ENCODE results near the gene ISX. TPM values are rescaled to one million over a fixed set of nuclear protein-coding genes. Genes with fewer than 3 reads are reported as not detected.

The ISX gene
- total and polyA plus RNA-seq, 2 experiments from 2014 or later, result not detected

DNA sequence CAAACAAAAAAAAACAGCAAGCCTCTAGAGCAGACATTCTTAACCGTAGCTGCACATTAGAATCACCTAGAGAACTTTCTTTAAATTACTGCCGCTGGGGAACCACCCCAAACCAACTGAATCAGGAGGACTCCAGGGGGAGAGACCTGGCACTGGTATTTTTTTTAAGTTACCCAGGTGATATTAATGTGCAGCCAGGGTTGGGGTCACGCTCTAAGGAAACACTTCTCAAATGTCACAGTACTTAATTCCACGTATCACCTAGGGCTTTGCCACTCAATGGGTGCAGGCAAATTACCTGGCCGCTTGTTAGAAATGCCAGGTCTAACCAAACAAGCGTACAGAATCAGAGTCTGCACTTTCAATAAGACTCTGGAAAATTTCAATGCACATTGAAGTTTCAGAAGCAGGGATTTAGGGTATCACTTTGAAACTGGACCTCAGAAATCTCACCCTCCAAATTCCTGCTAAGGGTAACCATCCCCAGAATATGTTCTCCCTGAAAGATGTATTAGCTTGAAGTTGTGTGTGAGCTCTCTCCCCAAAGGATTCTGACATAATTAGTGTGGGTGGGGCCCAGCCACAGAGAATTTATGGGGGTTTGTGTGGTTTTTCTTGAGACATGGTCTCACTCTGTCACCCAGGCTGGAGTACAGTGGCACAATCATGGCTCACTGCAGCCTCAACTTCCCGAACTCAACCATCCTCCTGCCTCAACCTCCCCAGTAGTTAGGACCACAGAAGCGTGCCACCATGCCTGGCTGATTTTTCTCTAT lies 12.7 kb upstream of the ISX start:
- no peaks in the 10 kb centered on the region for H3K79me2 ChIP-seq (ENCODE audit: insufficient read depth)
- H3K27me3 ChIP-seq (replicated peaks; ENCODE audit: insufficient read depth), result no peaks in the 10 kb centered on the region
- TF ChIP-seq EZH2phosphoT487 (IDR thresholded peaks at IDR 0.05; ENCODE audit: insufficient read depth, low read depth) (no peak), EZH2 (IDR thresholded peaks at IDR 0.05; ENCODE audit: insufficient read depth, poor library complexity, severe bottlenecking) (no peak)
- no peak overlapping the region for H3K4me3 ChIP-seq
- H3F3A ChIP-seq (ENCODE audit: insufficient read depth), result no peaks in the 10 kb centered on the region
- no peak for DNase-seq
- WGBS, 2 experiments (ENCODE audit: low coverage in 1 of 2, low lambda C conversion rate in 2 of 2, missing lambda C conversion rate in 2 of 2), result 17 to 22% methylated on average over 8 of the region's 8 CpGs
- no peaks in the 10 kb centered on the region for H3K4me1 ChIP-seq (ENCODE audit: insufficient read depth)
- in situ Hi-C loops (cut with MboI), result no loop called here
- no peaks in the 10 kb centered on the region for H3K36me3 ChIP-seq (ENCODE audit: low read depth)
- H3K27ac ChIP-seq, result no peak overlapping the region
- no peaks in the 10 kb centered on the region for H4K20me1 ChIP-seq (ENCODE audit: insufficient read depth)
- no peaks in the 10 kb centered on the region for H3K9me3 ChIP-seq (ENCODE audit: low read depth)
- no peaks in the 10 kb centered on the region for H3K9me2 ChIP-seq (ENCODE audit: insufficient read depth)
- no peak overlapping the region for H3K9ac ChIP-seq
- H3K4me2 ChIP-seq (ENCODE audit: unreplicated experiment), result no peak overlapping the region
- H2AFZ ChIP-seq, result no peak overlapping the region

DNA sequence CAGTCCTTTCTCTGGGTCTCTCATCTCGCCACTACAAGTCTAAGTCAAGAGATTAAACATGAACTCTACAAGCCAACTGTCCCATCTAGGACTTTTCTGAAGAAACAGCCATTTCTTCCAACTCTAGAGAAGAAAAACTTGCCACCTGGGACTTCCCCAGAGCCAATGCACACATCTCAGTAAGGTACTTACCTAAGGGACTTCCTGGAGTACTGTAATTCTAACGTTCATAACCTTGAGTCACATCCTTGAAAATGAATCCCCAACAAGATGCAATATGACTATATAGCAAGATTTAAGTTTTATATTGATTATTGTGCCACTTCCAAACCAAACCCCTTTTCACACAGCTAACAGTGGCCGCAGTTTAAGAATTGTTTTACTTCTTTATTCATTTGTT lies 11.9 kb upstream of the ISX start:
- Histone ChIP-seq H3K4me3 (no peak overlapping the region), H3K27me3 (replicated peaks; ENCODE audit: insufficient read depth) (no peaks in the 10 kb centered on the region), H3K9me2 (ENCODE audit: insufficient read depth) (no peaks in the 10 kb centered on the region), H3K4me2 (ENCODE audit: unreplicated experiment) (no peak overlapping the region), H3K79me2 (ENCODE audit: insufficient read depth) (no peaks in the 10 kb centered on the region), H3K36me3 (ENCODE audit: low read depth) (no peaks in the 10 kb centered on the region), H3K27ac (no peak overlapping the region), H3K9ac (no peak overlapping the region), H4K20me1 (ENCODE audit: insufficient read depth) (no peaks in the 10 kb centered on the region), H3K4me1 (ENCODE audit: insufficient read depth) (no peaks in the 10 kb centered on the region), H2AFZ (no peak overlapping the region), H3F3A (ENCODE audit: insufficient read depth) (no peaks in the 10 kb centered on the region), H3K9me3 (ENCODE audit: low read depth) (no peaks in the 10 kb centered on the region)
- in situ Hi-C loops (cut with MboI), result no loop called here
- WGBS, 2 experiments (ENCODE audit: low coverage in 1 of 2, low lambda C conversion rate in 2 of 2, missing lambda C conversion rate in 2 of 2), result 17 to 20% methylated on average over 3 of the region's 3 CpGs
- TF ChIP-seq EZH2 (IDR thresholded peaks at IDR 0.05; ENCODE audit: insufficient read depth, poor library complexity, severe bottlenecking) (no peak), EZH2phosphoT487 (IDR thresholded peaks at IDR 0.05; ENCODE audit: insufficient read depth, low read depth) (no peak)
- DNase-seq, result no peak

DNA sequence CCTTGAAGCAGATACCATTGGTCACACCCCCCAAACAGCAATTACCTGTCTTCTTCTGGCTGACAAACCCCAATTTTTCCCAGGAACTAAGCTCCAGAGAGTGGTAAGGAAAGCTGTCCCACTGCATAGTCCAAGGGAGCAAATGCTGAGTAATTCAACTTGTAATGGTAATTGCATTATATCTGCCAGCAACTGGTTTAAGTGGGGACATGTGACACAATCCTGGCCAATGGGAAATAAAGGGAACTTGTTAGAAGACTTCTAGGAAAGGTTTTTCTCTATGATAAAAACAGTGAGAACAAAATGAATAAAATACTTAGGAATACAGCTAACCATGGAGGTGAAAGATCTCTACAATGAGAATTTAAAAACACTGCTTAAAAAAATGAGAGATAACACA lies 9.5 kb upstream of the ISX start:
- no peaks in the 10 kb centered on the region for H3K27me3 ChIP-seq (replicated peaks; ENCODE audit: insufficient read depth)
- in situ Hi-C loops (cut with MboI), result no loop called here

DNA sequence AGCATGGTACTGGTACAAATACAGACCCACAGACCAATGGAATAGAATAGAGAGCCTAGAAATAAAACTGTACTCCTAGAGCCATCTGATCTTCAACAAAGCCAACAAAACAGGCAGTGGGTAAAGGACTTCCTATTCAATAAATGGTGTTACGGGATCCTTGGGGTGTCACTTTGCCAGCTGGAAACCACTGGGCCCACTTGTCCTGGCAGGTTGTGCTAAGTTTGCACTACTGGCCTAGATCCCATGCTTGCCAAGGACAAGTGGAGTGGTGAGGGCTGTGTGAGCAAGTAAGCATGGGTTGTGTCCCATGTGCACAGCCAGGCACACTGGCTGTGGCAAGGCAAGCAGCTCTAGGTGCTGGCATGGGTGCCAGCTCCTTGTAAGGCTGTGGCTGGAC lies 8.8 kb upstream of the ISX start:
- no peaks in the 10 kb centered on the region for H3K9me2 ChIP-seq (ENCODE audit: insufficient read depth)
- no peak overlapping the region for H3K9ac ChIP-seq
- H3K27me3 ChIP-seq (replicated peaks; ENCODE audit: insufficient read depth), result no peaks in the 10 kb centered on the region
- DNase-seq, result no peak
- no peak overlapping the region for H3K4me2 ChIP-seq (ENCODE audit: unreplicated experiment)
- in situ Hi-C loops (cut with MboI), result no loop called here
- no peaks in the 10 kb centered on the region for H3K36me3 ChIP-seq (ENCODE audit: low read depth)
- H3F3A ChIP-seq (ENCODE audit: insufficient read depth), result no peaks in the 10 kb centered on the region
- no peaks in the 10 kb centered on the region for H4K20me1 ChIP-seq (ENCODE audit: insufficient read depth)
- no peak overlapping the region for H3K4me3 ChIP-seq
- H2AFZ ChIP-seq, result no peak overlapping the region
- H3K4me1 ChIP-seq (ENCODE audit: insufficient read depth), result no peaks in the 10 kb centered on the region
- H3K27ac ChIP-seq, result no peak overlapping the region
- no peaks in the 10 kb centered on the region for H3K9me3 ChIP-seq (ENCODE audit: low read depth)
- WGBS, 2 experiments (ENCODE audit: low coverage in 1 of 2, low lambda C conversion rate in 2 of 2, missing lambda C conversion rate in 2 of 2), result 12 to 27% methylated on average over 1 of the region's 1 CpG
- no peaks in the 10 kb centered on the region for H3K79me2 ChIP-seq (ENCODE audit: insufficient read depth)
- TF ChIP-seq EZH2phosphoT487 (IDR thresholded peaks at IDR 0.05; ENCODE audit: insufficient read depth, low read depth), result no peak
- TF ChIP-seq EZH2 (IDR thresholded peaks at IDR 0.05; ENCODE audit: insufficient read depth, poor library complexity, severe bottlenecking), result no peak

More for the DNA sequence above, 9.5 kb upstream of the ISX start:
- Histone ChIP-seq H3F3A (ENCODE audit: insufficient read depth) (no peaks in the 10 kb centered on the region), H3K4me2 (ENCODE audit: unreplicated experiment) (no peak overlapping the region), H3K9me3 (ENCODE audit: low read depth) (no peaks in the 10 kb centered on the region), H3K9ac (no peak overlapping the region), H3K4me1 (ENCODE audit: insufficient read depth) (no peaks in the 10 kb centered on the region), H3K4me3 (no peak overlapping the region), H4K20me1 (ENCODE audit: insufficient read depth) (no peaks in the 10 kb centered on the region), H3K79me2 (ENCODE audit: insufficient read depth) (no peaks in the 10 kb centered on the region), H3K36me3 (ENCODE audit: low read depth) (no peaks in the 10 kb centered on the region), H2AFZ (no peak overlapping the region), H3K27ac (no peak overlapping the region), H3K9me2 (ENCODE audit: insufficient read depth) (no peaks in the 10 kb centered on the region)
- no peak for TF ChIP-seq EZH2 (IDR thresholded peaks at IDR 0.05; ENCODE audit: insufficient read depth, poor library complexity, severe bottlenecking)
- no peak for TF ChIP-seq EZH2phosphoT487 (IDR thresholded peaks at IDR 0.05; ENCODE audit: insufficient read depth, low read depth)
- DNase-seq, result no peak
